Kidney (tissue), 14 donors: Measurements from ENCODE around the gene RIMBP2. TPM values are rescaled to one million over a fixed set of nuclear protein-coding genes. Genes with fewer than 3 reads are reported as not detected.

ENCODE experiments used
- DNase-seq, 5 donors: peaks; one replicate each; pipeline ENCODE4 v3.0.0-alpha.2; 2013 to 2020
- FAIRE-seq: peaks from 2 replicates; lab custom pipeline; 2012; peaks lifted over from hg19 to GRCh38; lab: Jason Lieb, UNC
- H3K27ac ChIP-seq, 2 donors: one replicate each; pipeline ENCODE4 v1.7.0; 2013; ENCODE audit warnings: low read depth in 2 of 2, low read length in 2 of 2, inconsistent platforms in 1 of 2
- H3K27me3 ChIP-seq: one replicate; pipeline ENCODE4 v1.7.1; 2013; ENCODE audit warnings: low read length, inconsistent platforms; ENCODE audit not compliant: control insufficient read depth, insufficient read depth
- H3K36me3 ChIP-seq, 3 donors: one replicate each; pipeline versions ENCODE4 v1.7.0 to v1.7.1; 2013; ENCODE audit warnings: low read length in 3 of 3, control low read depth in 1 of 3, inconsistent platforms in 1 of 3; ENCODE audit not compliant: insufficient read depth in 3 of 3, control insufficient read depth in 2 of 3
- H3K4me1 ChIP-seq, 3 donors: one replicate each; pipeline versions ENCODE4 v1.7.0 to v1.7.1; 2013; ENCODE audit warnings: low read length in 3 of 3, inconsistent platforms in 1 of 3, low read depth in 1 of 3; ENCODE audit not compliant: control insufficient read depth in 2 of 3, insufficient read depth in 2 of 3
- H3K4me3 ChIP-seq, 3 donors: one replicate each; pipeline versions ENCODE4 v1.7.0 to v1.8.1; 2013; ENCODE audit warnings: low read length in 3 of 3, control low read depth in 1 of 3, inconsistent platforms in 1 of 3
- H3K9ac ChIP-seq, 3 donors: one replicate each; pipeline versions ENCODE4 v1.7.0 to v1.7.1; 2013; ENCODE audit warnings: low read length in 3 of 3, control low read depth in 1 of 3, inconsistent platforms in 1 of 3
- H3K9me3 ChIP-seq, 3 donors: one replicate each; pipeline versions ENCODE4 v1.7.0 to v1.7.1; 2013; ENCODE audit warnings: low read length in 3 of 3, control low read depth in 1 of 3, inconsistent platforms in 1 of 3; ENCODE audit not compliant: control insufficient read depth in 2 of 3, insufficient read depth in 1 of 3
- CTCF ChIP-seq: IDR thresholded peaks from 3 replicates; pipeline ENCODE4 v1.5.1; 2012; ENCODE audit warnings: mild to moderate bottlenecking, moderate library complexity, borderline replicate concordance; ENCODE audit not compliant: insufficient read depth; ENCODE audit errors: extremely low read depth
- intact Hi-C: fragments of 100-400 bp; cut with DNase I; formaldehyde crosslinking; loops from one replicate; pipeline ENCODE4 v1.11.1; 2022
- polyA plus RNA-seq: library from polyadenylated mRNA; stranded (reverse); fragments of 350-450 nt; fragmentation: Illumina TruSeq; extraction: RNeasy Lipid Tissue Mini Kit (QIAGEN cat#74804); gene quantifications from one replicate; pipeline ENCODE4 v1.2.3, GENCODE V29; 2014; ENCODE audit warnings: low read depth, low replicate concordance; ENCODE audit not compliant: insufficient read depth
- total RNA-seq: library from RNA; stranded (reverse); fragmentation: NEBNext Ultra II Directional; extraction: Animal tissue kit (Norgen Biotek cat#: 25700); gene quantifications from one replicate; pipeline ENCODE4 v1.2.1, GENCODE V29; 2021
- donor health status: control.
- donor health status: control.
- donor health status: control.
- donor health status: control.
- donor health status: control.
- donor health status: DM: yes; HTN: yes; CAD: no.
- donor health status: Normal renal cell carcinoma (clear cell type).

Gene RIMBP2
- total and polyA plus RNA-seq, 2 donors from 2014 or later = 2.8 to 51.7 TPM

- FAIRE-seq (no peak), DNase-seq (no peak)
- Histone ChIP-seq H3K9me3 (no peaks in the 10 kb centered on the region), H3K27ac (no peak overlapping the region), H3K9ac (no peak overlapping the region), H3K27me3 (no peaks in the 10 kb centered on the region), H3K36me3 (no peaks in the 10 kb centered on the region), H3K4me1 (no peaks in the 10 kb centered on the region), H3K4me3 (no peak overlapping the region)
- intact Hi-C loops = no loop called here
- no peak for TF ChIP-seq CTCF
These were observed 321.2 kb downstream of the RIMBP2 start for GRCh38 chr12:130394906-130395305.

GRCh38 chr12:130391186-130391585 lies 324.9 kb downstream of the RIMBP2 start:
- Histone ChIP-seq H3K9ac (no peak overlapping the region), H3K4me1 (no peaks in the 10 kb centered on the region), H3K9me3 (no peaks in the 10 kb centered on the region), H3K27me3 (no peaks in the 10 kb centered on the region), H3K36me3 (no peaks in the 10 kb centered on the region), H3K27ac (no peak overlapping the region), H3K4me3 (no peak overlapping the region)
- intact Hi-C loops = no loop called here
- FAIRE-seq = no peak
- no peak for TF ChIP-seq CTCF
- DNase-seq = no peak

- FAIRE-seq (no peak), DNase-seq (no peak)
- intact Hi-C loops = no loop called here
- Histone ChIP-seq H3K36me3 (no peaks in the 10 kb centered on the region), H3K27me3 (no peaks in the 10 kb centered on the region), H3K9me3 (no peaks in the 10 kb centered on the region), H3K4me1 (no peaks in the 10 kb centered on the region), H3K4me3 (no peak overlapping the region), H3K27ac (no peak overlapping the region), H3K9ac (no peak overlapping the region)
- no peak for TF ChIP-seq CTCF
These were observed 330.9 kb downstream of the RIMBP2 start for GRCh38 chr12:130385193-130385592.

GRCh38 chr12:130384234-130384633 lies 331.9 kb downstream of the RIMBP2 start:
- Histone ChIP-seq H3K4me3 (no peak overlapping the region), H3K9ac (no peak overlapping the region), H3K9me3 (no peaks in the 10 kb centered on the region), H3K27ac (no peak overlapping the region), H3K27me3 (no peaks in the 10 kb centered on the region), H3K36me3 (no peaks in the 10 kb centered on the region), H3K4me1 (no peaks in the 10 kb centered on the region)
- no peak for FAIRE-seq
- intact Hi-C loops = no loop called here
- no peak for TF ChIP-seq CTCF
- no peak for DNase-seq
